Right renal pelvis (tissue), 4 donors: ENCODE measurements around the gene ACYP2. TPM values are rescaled to one million over a fixed set of nuclear protein-coding genes. Genes with fewer than 3 reads are reported as not detected.
"Not testable (repeated sequence)": the region's sequence is repeated elsewhere in the genome, so short reads cannot be mapped to it uniquely, and the experiment has no call there.

ENCODE experiments used
- DNase-seq, 4 donors: peaks; one replicate each; pipeline ENCODE4 v3.0.0-alpha.2; 2013; ENCODE audit warnings: low read depth in 4 of 4, low spot score in 3 of 4, missing footprints in 1 of 4
- polyA plus RNA-seq, 4 donors: library from polyadenylated mRNA; unstranded; fragments of 120-200 nt; gene quantifications; one replicate each; pipeline ENCODE4 v1.2.1, GENCODE V29; 2013; ENCODE audit not compliant: insufficient read length in 4 of 4

The ACYP2 gene
- polyA plus RNA-seq, 4 donors, result 18.7 to 23.9 (median 22.4) TPM

DNA sequence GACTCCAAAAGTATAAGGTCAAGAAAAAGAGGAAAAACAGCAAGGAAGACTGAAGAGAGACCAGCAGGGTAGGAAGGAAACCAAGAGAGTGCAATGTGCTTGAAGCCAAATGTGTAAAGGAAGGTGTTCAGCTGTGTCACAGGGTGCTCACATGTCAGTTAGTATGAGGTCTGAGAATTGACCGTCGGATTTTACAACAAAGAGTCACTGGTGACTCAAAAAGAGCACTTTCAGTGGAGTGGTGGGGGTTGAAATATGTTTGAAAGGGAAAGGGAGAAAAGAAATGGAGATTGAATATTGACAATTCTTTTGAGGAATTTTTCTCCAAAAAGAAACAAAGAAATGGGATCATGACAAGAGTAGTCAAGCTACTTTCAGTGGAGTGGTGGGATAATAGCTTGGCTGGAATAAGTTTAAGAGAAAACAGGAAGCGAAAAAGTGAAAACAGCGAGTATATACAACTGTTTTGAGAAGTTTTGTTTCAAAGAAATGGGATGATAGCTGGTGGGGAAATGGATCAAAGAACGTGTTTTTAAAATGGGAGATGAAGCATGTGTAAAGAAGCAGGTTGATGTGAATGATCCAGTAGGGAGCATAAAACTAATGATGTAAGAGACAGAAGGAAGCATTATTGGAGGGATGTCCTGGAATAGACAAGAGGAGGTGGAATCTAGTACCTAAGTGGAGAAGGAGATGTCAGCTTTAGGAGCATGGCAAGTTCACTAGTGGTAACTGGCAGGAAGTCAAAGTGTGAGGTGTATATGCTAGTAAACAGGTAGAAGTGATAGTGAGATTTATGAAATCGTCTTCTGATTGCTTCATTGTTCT lies 144.2 kb downstream of the ACYP2 start:
- no peak for DNase-seq

- DNase-seq, result no peak
Observed at GRCh38 chr2:54260241-54260595, 144.8 kb downstream of the ACYP2 start.

- no peak for DNase-seq
Observed at GRCh38 chr2:54261537-54261936, 146.1 kb downstream of the ACYP2 start.

DNA sequence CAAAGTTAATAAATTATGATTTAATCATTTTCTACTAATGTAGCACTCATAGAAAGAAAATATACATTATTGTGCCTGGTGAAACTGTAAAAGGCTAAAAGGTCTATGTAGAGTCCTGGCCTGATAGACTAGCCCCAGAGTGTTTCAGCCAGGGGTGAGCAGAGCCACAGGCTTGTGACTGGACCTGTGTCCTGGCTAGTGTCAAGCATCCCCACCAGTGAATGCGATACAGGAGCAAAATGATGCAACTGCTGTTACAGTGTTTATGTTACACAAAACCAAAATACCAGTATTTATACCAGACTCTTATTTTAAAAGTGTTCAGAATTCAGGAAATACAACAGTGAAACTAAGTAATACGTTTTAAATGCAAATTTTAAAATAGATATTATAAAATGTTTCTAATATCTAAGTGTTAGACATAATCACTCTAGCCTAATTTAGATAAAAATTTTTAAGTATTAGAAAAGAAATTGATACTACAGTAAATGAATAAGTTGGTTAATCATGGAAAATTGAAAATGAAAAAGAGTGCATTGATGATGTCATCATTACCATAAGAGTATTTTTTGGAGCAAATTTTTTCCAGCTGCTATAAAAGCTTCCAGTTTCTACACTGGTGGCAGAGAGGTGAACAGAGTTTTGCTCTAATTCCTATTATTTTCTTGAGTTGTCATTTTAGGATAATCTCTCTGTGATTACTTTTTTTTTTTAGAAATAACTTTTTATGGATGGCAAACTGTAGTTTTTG lies 146.8 kb downstream of the ACYP2 start:
- DNase-seq, result no peak

DNA sequence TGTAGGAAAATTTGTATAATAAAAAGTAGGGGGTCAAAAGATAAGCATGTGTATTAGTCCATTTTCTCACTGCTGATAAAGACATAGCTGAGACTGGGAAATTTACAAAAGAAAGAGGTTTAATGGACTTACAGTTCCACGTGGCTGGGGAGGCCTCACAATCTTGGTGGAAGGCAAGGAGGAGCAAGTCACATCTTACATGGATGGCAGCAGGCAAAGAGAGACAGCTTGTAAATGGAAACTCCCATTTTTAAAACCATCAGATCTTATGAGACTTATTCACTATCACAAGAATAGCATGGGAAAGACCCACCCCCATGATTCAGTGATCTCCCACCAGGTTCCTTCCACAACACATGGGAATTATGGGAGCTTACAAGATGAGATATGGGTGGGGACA lies 149.7 kb downstream of the ACYP2 start:
- not testable (repeated sequence) for DNase-seq

DNA sequence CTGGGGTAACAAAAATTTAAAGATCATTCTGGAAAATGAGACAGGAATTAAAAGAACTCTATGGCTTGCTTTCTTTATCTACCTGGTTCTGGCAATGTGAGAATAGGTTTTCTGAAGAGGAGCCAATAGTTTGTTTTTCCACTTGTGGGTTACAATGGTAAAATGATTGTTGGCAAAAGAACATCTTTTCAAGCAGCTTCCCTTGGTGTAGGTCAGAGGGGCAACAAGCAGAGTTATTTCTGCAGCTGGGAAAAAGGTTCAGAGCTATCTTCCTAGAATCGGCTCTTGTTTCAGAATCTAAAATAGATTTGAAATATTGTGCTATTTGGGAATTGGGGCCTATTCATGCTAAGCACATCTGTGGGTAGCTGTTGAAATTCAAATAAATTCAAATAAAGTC lies 152.2 kb downstream of the ACYP2 start:
- DNase-seq, result no peak

- no peak for DNase-seq
Observed at GRCh38 chr2:54271189-54271588, 155.8 kb downstream of the ACYP2 start.

GRCh38 chr2:54271843-54272627 lies 156.6 kb downstream of the ACYP2 start:
- DNase-seq, result no peak

- DNase-seq, result no peak
Observed at GRCh38 chr2:54274781-54275242, 159.4 kb downstream of the ACYP2 start.

DNA sequence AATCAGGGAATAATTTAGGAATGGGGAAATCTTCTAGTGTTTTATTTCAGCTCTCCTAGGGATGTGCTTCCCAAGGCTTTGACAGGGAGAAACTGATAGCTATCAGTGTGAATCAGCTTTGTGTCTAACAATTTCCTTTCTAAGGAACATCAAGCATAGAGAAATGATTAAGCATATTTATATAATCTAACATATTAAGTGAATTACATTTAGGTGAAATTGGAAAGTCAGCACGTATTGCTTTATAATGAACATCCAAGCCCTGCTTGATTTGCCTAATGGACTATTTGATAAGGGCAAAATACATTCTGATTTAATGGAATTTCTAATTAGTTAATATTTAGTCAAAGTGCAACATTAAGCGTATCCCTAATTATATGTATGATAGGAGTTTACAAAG lies 160.1 kb downstream of the ACYP2 start:
- DNase-seq, result no peak

- no peak for DNase-seq
Observed at GRCh38 chr2:54279385-54279784, 164.0 kb downstream of the ACYP2 start.

DNA sequence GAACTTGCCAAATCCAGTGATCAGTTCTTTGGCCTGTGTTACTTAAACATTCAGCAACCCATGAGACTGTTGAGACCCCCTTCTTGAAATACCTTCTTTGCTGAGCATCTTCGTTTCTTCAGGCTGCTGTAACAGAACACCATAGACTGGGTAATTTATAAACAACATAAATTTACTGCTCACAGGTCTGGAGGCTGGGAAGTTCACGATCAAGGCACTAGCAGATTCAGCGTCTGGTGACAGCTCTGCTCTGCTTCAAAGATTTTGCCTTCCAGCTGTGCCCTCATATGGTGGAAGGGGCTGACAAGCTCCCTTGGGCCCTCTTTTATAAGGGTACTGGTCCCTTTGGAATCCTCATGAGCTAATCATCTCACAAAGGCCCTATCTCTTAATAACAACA lies 169.4 kb downstream of the ACYP2 start:
- peak in 1 of 4 donors; percentile 14 for DNase-seq

DNA sequence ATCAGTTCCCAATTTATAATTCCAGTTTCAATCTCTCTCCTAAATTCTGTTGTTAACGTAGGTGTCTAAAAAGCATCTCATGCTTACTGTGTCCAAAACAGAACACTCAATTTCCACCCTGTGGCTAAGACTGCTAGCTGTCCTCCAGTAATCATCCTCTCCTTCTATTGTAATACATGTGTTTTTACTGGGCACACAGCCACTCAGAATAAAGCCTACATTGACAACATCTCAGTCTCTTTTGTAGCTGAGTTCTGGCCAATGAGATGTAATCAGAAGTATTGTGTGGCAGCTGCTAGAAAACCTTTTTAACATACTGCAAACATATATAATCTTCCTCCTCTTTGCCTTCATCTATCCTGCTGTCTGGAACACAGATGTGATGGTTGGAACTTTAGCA lies 170.0 kb downstream of the ACYP2 start:
- DNase-seq, result no peak

- DNase-seq, result no peak
Observed at GRCh38 chr2:54287532-54287931, 172.1 kb downstream of the ACYP2 start.

GRCh38 chr2:54289917-54290316 lies 174.5 kb downstream of the ACYP2 start:
- DNase-seq, result no peak

DNA sequence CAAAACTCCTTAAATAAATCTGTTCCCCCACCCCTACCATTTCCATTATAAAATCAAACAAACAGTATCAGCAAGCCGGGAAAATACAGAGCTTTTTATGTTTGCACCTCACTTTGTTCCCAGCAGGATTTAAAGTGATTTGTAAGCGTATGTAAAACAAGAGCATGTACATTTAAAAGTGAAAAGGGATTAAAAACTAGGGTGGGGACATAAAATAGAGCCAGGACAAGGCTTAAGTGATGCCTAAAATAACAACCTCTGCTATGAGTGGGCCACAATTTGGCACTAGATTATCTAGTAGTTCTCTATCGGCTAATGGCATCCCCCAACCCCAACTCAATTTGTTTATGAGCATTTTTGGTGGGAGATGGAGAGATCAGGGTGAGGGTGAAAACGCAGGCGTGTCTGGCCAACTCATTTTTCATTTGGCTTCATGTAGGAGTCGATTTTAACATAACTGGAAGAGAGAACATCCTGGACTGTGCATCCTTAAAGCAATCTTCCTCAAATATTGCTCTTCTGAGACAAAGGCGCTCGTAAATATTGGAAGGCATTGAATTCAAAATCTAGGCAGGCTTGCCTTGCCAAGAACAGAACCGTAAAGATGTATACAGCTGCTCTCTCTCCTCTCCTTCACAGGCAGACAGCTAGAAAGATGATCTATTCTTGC lies 175.1 kb downstream of the ACYP2 start:
- no peak for DNase-seq

- DNase-seq, result not testable (repeated sequence)
Observed at GRCh38 chr2:54294665-54295064, 179.2 kb downstream of the ACYP2 start.

DNA sequence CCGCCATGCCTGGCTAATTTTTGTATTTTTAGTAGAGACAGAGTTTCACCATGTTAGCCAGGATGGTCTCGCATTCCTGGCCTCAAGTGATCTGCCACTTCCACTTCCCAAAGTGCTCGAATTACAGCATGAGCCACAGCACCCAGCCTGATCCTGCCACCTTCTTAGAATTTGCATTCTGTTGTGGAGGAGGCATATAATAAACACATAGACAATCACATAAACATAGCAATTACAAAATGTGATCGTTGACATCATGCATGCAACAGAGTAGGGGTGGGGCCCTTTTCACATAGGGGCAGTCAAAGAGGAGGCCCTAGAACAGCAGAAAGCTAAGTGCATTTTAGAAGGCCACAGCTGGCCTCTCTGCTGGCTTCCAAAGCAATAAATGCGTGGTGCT lies 180.5 kb downstream of the ACYP2 start:
- peak in 2 of 4 donors; percentile 33 to 54 for DNase-seq

DNA sequence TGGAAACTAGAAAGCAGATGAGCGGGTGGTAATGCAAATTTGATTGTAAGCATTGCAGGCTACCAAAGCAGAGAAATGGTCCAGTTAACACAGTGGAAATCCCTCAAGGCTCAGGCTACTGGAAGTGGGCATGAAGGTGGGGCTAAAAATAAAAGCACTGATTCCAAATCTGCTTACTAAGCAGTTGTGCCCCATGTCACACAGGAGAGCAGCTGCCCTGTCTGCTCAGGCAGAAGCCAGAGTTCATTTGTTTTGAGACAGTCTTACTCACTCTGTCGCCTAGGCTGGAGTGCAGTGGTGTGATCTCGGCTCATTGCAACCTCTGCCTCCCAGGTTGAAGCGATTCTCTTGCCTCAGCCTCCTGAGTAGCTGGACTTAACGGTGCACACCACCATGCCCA lies 183.1 kb downstream of the ACYP2 start:
- DNase-seq, result no peak

- no peak for DNase-seq
Observed at GRCh38 chr2:54303631-54304030, 188.2 kb downstream of the ACYP2 start.

DNA sequence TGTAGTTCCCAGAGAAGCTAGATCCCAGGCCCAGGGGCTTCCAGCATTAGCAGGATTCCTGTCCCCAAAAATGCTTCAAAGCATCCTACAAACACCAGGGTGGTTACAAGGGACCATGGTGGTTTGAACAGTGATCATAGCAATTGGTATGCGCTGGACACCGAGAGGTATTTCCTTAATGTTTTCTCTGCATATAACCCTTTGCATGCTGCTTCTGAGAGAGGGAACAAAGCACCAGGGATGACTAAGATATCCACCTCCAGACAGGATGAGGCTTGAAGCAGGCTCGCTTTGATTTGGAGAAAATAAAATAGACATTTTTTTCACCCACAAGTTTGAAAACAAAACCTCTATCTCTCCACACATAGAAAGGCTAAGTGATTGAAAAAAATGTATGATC lies 191.1 kb downstream of the ACYP2 start:
- no peak for DNase-seq
